OCI-M2 (cell line): ENCODE results near the gene CRYBG2.
"Not testable (repeated sequence)": the region's sequence is repeated elsewhere in the genome, so short reads cannot be mapped to it uniquely, and the experiment has no call there.

ENCODE experiments used
- DNase-seq: peaks from one replicate; lab custom pipeline; 2025; ENCODE audit not compliant: unreplicated experiment; lab: John Stamatoyannopoulos, UW

Gene CRYBG2

GRCh38 chr1:26322042-26322331 lies 31.9 kb downstream of the CRYBG2 start:
- no peak for DNase-seq

DNA sequence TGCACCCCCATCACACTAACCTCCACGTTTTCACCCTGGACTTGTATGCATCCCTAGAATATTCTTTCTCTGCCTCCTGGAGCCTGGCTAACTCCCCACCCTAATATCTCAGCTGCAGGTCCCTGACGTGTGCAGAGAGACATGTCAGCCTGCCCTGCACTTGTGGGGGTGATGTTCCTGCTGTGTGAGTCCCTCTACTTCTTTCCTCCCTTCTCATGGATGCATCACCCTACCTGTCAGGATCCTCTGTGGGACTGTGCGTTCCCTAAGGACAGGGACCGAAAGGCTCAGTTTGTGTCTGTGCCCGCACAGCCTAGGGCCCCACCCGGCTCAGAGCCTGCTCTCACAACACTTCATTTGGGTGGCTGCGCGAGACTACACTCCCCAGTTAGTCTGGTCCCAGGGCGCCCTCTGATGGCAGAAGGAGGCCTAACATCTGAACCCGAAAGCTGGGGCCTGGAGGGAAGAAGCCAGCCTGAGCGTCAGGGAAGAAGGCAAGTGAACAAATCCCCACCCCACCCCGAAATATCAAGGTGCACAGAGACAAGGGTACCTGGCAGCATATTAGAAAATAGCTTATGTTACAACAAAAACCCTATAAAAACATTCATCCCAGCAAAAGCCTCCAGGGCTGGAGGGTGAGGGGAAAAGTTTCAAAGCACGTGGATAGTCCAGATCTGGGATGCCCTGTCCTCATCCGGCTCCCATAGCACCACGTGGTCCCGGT lies 32.5 kb downstream of the CRYBG2 start:
- DNase-seq: peak; percentile 41

- DNase-seq: no peak
Observed at GRCh38 chr1:26320896-26321295, 33.0 kb downstream of the CRYBG2 start.

- DNase-seq: no peak
Observed at GRCh38 chr1:26318338-26319064, 35.4 kb downstream of the CRYBG2 start.

- DNase-seq: no peak
Observed at GRCh38 chr1:26317612-26318337, 36.2 kb downstream of the CRYBG2 start, which contains the start of gene CD52. Gene CD52, plus strand, starts transcription at chr1:26317958. Its CDS starts 60 bp downstream, at chr1:26318018.

GRCh38 chr1:26317146-26317545 lies 36.8 kb downstream of the CRYBG2 start:
- DNase-seq: no peak

DNA sequence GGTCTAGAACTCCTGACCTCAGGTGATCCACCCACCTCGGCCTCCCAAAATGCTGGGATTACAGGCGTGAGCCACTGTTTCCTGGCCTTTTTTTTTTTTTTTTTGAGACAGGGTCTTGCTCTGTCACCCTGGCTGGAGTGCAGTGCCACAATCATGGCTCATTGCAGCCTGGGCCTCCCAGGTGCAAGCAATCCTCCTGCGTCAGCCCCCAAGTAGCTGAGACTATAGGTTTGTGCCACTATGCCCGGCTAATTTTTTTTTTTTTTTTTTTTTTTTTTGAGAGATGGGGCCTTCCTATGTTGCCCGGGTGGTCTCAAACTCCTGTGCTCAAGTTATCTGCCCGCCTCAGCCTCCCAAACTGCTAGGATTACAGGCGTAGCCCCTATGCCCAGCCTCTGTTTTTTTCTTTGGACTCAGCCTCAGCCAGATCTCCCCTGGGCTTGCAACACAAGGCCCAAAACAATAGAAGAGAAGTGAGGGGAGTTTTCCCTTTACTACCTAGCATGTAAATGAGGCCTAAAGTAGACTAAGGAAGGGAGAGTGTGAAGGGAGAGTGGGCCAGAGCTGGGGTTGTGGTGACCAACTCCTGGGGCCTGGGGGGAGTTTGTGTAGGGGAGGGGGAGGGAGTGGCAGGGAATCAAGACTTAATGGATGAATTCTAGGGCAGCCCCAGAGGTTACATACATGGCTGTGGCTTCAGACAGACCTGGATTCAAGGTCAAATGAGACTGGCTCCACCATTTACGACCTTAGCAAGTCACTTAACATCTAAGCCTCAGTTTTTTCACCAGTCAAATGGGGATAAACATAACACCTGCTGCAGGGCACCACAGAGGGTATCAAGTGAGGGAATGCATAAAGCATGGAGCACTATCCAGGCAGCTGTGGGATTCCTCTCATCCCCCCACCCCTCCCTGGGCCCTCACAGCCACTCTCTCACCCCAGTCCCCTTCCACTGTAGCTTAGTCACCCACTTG lies 37.8 kb downstream of the CRYBG2 start:
- no peak for DNase-seq

DNA sequence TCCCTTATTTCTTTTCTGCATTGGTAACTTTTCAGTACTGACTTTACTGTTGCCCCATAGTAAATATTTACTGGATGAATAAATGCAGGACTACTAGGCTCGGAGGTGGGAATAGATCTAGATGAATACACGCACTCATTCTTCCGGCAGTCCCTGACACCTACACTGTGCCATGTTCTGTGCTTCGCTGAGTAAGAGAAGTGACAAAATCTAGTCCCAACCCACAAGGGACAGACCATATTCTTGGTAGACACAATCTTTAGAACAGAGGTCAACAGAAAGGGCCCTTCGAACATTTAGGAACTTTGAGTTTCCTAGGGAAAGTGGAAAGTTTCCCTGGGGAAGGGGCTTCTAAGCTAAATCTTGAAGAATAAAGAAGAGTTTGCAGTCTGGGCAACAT lies 39.4 kb downstream of the CRYBG2 start:
- DNase-seq: no peak

- not testable (repeated sequence) for DNase-seq
Observed at GRCh38 chr1:26307966-26308899, 45.7 kb downstream of the CRYBG2 start.

DNA sequence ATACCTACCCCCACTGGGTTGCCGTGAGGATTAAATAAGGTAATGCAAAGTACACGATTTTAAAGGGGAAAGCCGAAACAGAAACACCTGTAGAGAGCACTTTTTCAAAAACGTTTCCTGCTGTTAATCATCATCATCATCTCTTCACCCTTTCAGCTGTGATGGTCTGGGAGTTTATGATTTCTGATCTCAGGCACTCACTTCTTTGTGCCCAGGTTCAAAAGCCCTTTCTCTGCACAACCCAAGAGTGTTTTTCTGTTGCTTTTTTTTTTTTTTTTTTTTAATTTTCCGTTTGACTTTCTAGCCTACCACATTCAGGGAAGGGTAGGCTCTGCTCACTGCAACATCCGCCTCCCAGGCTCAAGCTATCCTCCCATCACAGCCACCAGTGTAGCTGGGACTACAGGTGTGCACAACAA lies 46.6 kb downstream of the CRYBG2 start:
- no peak for DNase-seq

- DNase-seq: peak; percentile 64
Observed at GRCh38 chr1:26306290-26307229, 47.4 kb downstream of the CRYBG2 start, which contains the start of gene UBXN11. Gene UBXN11, minus strand, starts transcription at chr1:26306636. Its CDS starts 3,753 bp downstream, at chr1:26302883.

DNA sequence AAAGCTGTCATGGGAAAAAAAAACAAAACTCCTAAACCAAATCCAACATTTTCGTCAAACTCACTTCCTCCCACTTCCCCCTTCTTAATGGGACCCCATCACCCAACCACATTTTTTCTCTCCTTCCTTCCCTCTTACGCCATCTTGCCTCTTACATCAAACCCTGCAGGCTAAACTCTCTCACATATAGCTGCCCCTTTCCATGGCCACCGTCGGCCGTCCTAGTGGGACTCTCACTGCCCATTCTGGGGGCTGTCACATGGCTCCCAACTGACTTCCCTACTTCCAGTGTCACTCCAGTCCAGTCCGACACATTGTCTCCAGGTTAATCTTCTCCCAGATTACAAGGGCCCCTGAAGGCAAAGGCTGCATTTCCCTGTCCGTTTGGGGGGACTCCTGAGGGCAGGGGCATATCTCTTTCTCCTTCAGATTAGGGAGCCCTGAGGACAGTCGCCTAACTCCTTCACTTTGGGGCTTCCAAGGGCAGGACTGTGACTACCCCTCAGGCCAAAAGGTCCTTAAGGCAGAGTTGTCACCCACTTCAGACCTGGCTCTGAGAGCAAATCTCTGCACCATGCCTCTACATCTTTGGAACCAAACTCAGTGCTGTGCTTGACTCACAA lies 48.2 kb downstream of the CRYBG2 start:
- no peak for DNase-seq

- DNase-seq: no peak
Observed at GRCh38 chr1:26302733-26303405, 51.1 kb downstream of the CRYBG2 start.

DNA sequence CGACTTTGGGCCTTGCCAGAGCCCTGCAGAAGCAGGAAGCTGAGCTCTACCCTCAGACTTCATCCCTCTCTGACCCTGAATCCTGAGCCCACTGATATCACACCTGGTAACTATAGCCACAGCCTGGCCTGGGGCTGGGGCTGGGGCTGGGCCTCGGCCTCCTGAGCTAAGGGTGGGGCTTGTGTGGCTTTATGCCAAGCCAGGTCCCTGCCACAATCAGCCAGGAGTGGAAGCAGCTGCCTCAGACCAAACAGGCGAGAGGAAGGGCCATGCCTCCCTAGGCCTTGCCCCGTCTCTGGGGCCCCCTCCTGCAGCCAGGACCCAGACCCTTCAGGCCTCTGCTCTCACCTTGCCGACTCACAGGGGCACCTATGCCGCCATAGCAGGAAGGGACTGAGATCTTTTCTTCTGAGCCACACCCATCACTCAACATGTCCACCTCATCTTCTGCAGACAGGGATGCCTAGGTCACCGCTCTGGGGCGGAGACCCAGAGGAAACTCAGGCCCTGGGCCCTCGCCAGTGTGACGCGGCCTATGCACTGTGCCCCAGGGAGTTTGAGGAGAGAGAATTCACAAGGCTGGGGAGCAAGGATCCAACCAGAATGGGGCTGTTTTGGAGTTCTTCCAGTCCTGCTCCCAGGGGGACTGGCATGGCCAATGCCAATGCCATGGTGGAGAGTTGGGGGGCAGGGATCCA lies 53.2 kb downstream of the CRYBG2 start:
- DNase-seq: no peak

GRCh38 chr1:26297791-26298124 lies 56.2 kb downstream of the CRYBG2 start:
- DNase-seq: no peak

- DNase-seq: no peak
Observed at GRCh38 chr1:26297057-26297790, 56.7 kb downstream of the CRYBG2 start.
